NCI-H1048 (cell line): ENCODE data around the gene BNC1.
"Not testable (repeated sequence)": the region's sequence is repeated elsewhere in the genome, so short reads cannot be mapped to it uniquely, and the experiment has no call there.

Source experiments
- DNase-seq: peaks from one replicate; lab custom pipeline; 2025; lab: John Stamatoyannopoulos, UW

The BNC1 gene

GRCh38 chr15:83292317-83292716, 7.9 kb upstream of the BNC1 start:
- no peak for DNase-seq

- no peak for DNase-seq
Measured at GRCh38 chr15:83290236-83290635, 5.8 kb upstream of the BNC1 start.

- DNase-seq = no peak
Measured at GRCh38 chr15:83289160-83289559, 4.7 kb upstream of the BNC1 start.

- DNase-seq = no peak
Measured at GRCh38 chr15:83288381-83288801, 3.9 kb upstream of the BNC1 start.

- DNase-seq = no peak
Measured at GRCh38 chr15:83287541-83288027, 3.1 kb upstream of the BNC1 start.

- no peak for DNase-seq
Measured at GRCh38 chr15:83285979-83286553, 1.6 kb upstream of the BNC1 start.

- no peak for DNase-seq
Measured at GRCh38 chr15:83285284-83285978, 967 bp upstream of the BNC1 start.

- DNase-seq = no peak
Measured at GRCh38 chr15:83283813-83284558, 478 bp downstream of the BNC1 start.

GRCh38 chr15:83283138-83283812, 1.2 kb downstream of the BNC1 start:
- no peak for DNase-seq

GRCh38 chr15:83282776-83283137, 1.7 kb downstream of the BNC1 start:
- no peak for DNase-seq

GRCh38 chr15:83282141-83282540, 2.3 kb downstream of the BNC1 start:
- no peak for DNase-seq

GRCh38 chr15:83278191-83278590, 6.3 kb downstream of the BNC1 start:
- DNase-seq = no peak

- DNase-seq = no peak
Measured at GRCh38 chr15:83276661-83277060, 7.8 kb downstream of the BNC1 start.

- DNase-seq = no peak
Measured at GRCh38 chr15:83275412-83275811, 9.1 kb downstream of the BNC1 start.

GRCh38 chr15:83270176-83270575, 14.3 kb downstream of the BNC1 start:
- no peak for DNase-seq

GRCh38 chr15:83268147-83268546, 16.3 kb downstream of the BNC1 start:
- DNase-seq = no peak

- no peak for DNase-seq
Measured at GRCh38 chr15:83262594-83263315, 21.7 kb downstream of the BNC1 start.

GRCh38 chr15:83262181-83262580, 22.3 kb downstream of the BNC1 start:
- DNase-seq = not testable (repeated sequence)

GRCh38 chr15:83250781-83251180, 33.7 kb downstream of the BNC1 start:
- DNase-seq = no peak

- no peak for DNase-seq
Measured at GRCh38 chr15:83249030-83249343, 35.5 kb downstream of the BNC1 start.

- peak; percentile 16 for DNase-seq
Measured at GRCh38 chr15:83248151-83249029, 36.1 kb downstream of the BNC1 start.
